ENCODE measurements around the gene CILP. TPM values are rescaled to one million over a fixed set of nuclear protein-coding genes. Genes with fewer than 3 reads are reported as not detected.
"Not testable (repeated sequence)": the region's sequence is repeated elsewhere in the genome, so short reads cannot be mapped to it uniquely, and the experiment has no call there.

Gene CILP
- total RNA-seq, 1 donor from 2014 or later = 10.2 TPM

GRCh38 chr15:65183865-65184159 lies 27.5 kb downstream of the CILP start:
- peaks cover 15% of the 10 kb centered on the region for H3K36me3 ChIP-seq
- intact Hi-C loops (cut with DNase I) = loop anchor here (10.0 kb wide), 1 partner anchor 91 kb away; no protein-coding TSS in a partner anchor
- no peak for TF ChIP-seq CTCF (IDR thresholded peaks at IDR 0.05)
- ATAC-seq = no peak
- DNase-seq = no peak
- H3K27me3 ChIP-seq (ENCODE audit: low read depth) = no peaks in the 10 kb centered on the region
- H3K4me3 ChIP-seq = peak overlapping the region; percentile 94
- peak overlapping the region; percentile 93 for H3K27ac ChIP-seq
- no peaks in the 10 kb centered on the region for H3K9me3 ChIP-seq
- peaks cover 21% of the 10 kb centered on the region for H3K4me1 ChIP-seq

- no peak overlapping the region for H3K4me3 ChIP-seq
- no peak overlapping the region for H3K27ac ChIP-seq
- ATAC-seq (no peak), DNase-seq (no peak)
- H3K36me3 ChIP-seq = peaks cover 28% of the 10 kb centered on the region
- no peak for TF ChIP-seq CTCF (IDR thresholded peaks at IDR 0.05)
- H3K27me3 ChIP-seq (ENCODE audit: low read depth) = no peaks in the 10 kb centered on the region
- H3K4me1 ChIP-seq = peaks cover 21% of the 10 kb centered on the region
- no peaks in the 10 kb centered on the region for H3K9me3 ChIP-seq
- intact Hi-C loops (cut with DNase I) = loop anchor here (10.0 kb wide), 1 partner anchor 92 kb away; no protein-coding TSS in a partner anchor
Observed at GRCh38 chr15:65182538-65182937, 28.7 kb downstream of the CILP start.

DNA sequence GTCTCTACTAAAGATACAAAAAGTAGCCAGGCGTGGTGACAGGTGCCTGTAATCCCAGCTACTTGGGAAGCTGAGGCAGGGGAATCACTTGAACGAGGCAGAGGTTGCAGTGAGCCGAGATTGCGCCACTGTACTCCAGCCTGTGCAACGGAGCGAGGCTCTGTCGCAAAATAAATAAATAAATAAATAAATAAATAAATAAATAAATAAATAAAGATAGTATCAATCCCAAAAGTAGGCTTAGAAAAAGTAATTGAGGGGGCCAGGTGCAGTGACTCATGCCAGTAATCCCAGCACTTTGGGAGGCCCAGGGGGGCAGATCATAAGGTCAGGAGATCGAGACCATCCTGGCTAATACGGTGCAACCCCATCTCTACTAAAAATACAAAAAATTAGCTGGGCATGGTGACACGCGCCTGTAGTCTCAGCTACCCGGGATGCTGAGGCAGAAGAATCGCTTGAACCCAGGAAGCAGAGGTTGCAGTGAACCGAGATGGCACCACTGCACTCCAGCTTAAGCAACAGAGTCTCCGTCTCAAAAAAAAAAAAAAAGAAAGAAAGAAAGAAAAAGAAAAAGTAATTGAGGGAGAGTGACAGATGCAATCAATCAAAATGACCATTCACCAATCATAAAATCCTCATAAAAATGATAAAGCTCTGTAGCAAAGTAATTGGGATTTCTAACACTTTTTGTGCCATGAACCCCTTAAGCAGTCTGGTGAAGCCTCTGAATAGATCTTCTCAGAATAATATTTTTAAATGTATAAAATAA lies 29.5 kb downstream of the CILP start:
- not testable (repeated sequence) for ATAC-seq; H3K9me3 ChIP-seq; H3K4me3 ChIP-seq; H3K27ac ChIP-seq; DNase-seq; H3K27me3 ChIP-seq (ENCODE audit: low read depth)
- intact Hi-C loops (cut with DNase I) = loop anchor here (10.0 kb wide), 1 partner anchor 93 kb away; no protein-coding TSS in a partner anchor
- peaks cover 35% of the 10 kb centered on the region for H3K36me3 ChIP-seq
- peaks cover 21% of the 10 kb centered on the region for H3K4me1 ChIP-seq

- no peak for TF ChIP-seq CTCF (IDR thresholded peaks at IDR 0.05)
- intact Hi-C loops (cut with DNase I) = loop anchor here (10.0 kb wide), 1 partner anchor 95 kb away; no protein-coding TSS in a partner anchor
- Histone ChIP-seq H3K4me3 (no peak overlapping the region), H3K9me3 (no peaks in the 10 kb centered on the region), H3K27ac (no peak overlapping the region), H3K4me1 (peaks cover 21% of the 10 kb centered on the region), H3K27me3 (ENCODE audit: low read depth) (no peaks in the 10 kb centered on the region), H3K36me3 (peaks cover 51% of the 10 kb centered on the region)
- DNase-seq = no peak
- ATAC-seq = no peak
Observed at GRCh38 chr15:65180167-65180566, 31.1 kb downstream of the CILP start.

DNA sequence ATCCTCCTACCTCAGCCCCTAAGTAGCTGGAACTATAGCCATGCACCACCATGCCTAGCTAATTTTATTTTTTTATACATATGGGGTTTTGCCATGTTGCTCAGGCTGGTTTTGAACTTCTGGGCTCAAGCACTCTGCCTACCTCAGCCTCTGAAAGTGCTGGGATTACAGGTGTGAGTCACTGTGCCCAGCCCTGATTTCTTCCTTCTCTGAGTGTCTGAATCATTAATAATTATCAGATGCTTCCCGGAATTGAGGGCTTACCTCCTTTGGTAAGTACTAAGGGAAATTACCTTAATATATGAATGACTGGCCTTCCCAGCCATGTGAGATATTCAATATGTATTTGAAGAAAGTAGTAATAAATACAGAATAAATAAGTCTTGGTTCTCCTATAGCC lies 33.4 kb downstream of the CILP start:
- Histone ChIP-seq H3K27me3 (ENCODE audit: low read depth) (no peaks in the 10 kb centered on the region), H3K9me3 (no peaks in the 10 kb centered on the region), H3K27ac (no peak overlapping the region), H3K4me3 (no peak overlapping the region), H3K4me1 (peaks cover 11% of the 10 kb centered on the region), H3K36me3 (peaks cover 74% of the 10 kb centered on the region)
- intact Hi-C loops (cut with DNase I) = no loop called here
- DNase-seq (no peak), ATAC-seq (peak in 1 of 2 donors; percentile 42)
- TF ChIP-seq CTCF (IDR thresholded peaks at IDR 0.05) = no peak

DNA sequence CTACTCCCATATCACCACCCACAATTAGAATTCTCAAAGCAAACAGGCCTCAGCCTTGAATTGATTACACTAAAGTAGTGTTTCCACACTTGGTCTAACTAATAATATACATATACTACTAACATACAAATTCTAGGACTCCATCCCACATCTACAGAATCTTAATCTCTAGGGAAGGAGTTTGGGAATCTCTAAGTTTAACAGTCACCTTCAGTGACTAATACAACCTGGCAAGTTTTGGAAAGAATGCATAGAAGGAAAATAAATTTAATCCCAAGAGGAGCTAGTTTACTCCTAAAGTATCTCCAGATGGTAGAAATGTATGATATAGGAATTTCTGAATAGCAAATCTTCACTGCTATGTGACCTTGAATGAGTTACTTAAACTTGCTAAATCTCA lies 35.2 kb downstream of the CILP start:
- ATAC-seq (no peak), DNase-seq (no peak)
- Histone ChIP-seq H3K36me3 (peaks cover 92% of the 10 kb centered on the region), H3K4me1 (no peaks in the 10 kb centered on the region), H3K27ac (no peak overlapping the region), H3K4me3 (no peak overlapping the region), H3K9me3 (no peaks in the 10 kb centered on the region), H3K27me3 (ENCODE audit: low read depth) (no peaks in the 10 kb centered on the region)
- intact Hi-C loops (cut with DNase I) = no loop called here
- TF ChIP-seq CTCF (IDR thresholded peaks at IDR 0.05) = no peak
